Liver (tissue), 3 donors: ENCODE measurements around the gene BID.

Source experiments
- GABPA ChIP-seq, 2 donors: IDR thresholded peaks in 1 of 2; conservative IDR thresholded peaks in 1 of 2; 2 replicates each; pipeline ENCODE4 v1.6.1; 2016; ENCODE audit warnings: antibody characterized with exemption in 2 of 2, mild to moderate bottlenecking in 1 of 2, moderate library complexity in 1 of 2
- RAD21 ChIP-seq, 2 donors: IDR thresholded peaks; 2 replicates each; pipeline ENCODE4 v1.6.1; 2016; ENCODE audit warnings: antibody characterized with exemption in 2 of 2, mild to moderate bottlenecking in 2 of 2
- SP1 ChIP-seq: IDR thresholded peaks from 2 replicates; pipeline ENCODE4 v1.6.1; 2018; ENCODE audit warnings: antibody characterized with exemption, mild to moderate bottlenecking
- YY1 ChIP-seq: IDR thresholded peaks from 2 replicates; pipeline ENCODE4 v1.6.1; 2016; ENCODE audit warnings: antibody characterized with exemption, mild to moderate bottlenecking
- TF ChIP-seq, protein P1 (sequence below): fragments of 150-350 bp; IDR thresholded peaks from 2 replicates; pipeline ENCODE4 v1.5.1; 2017; ENCODE audit warnings: improper control_type of control experiment, low read depth, low read length; ENCODE audit not compliant: missing input control
- TF ChIP-seq, protein P2 (sequence below): IDR thresholded peaks from 2 replicates; pipeline ENCODE4 v1.6.1; 2016; ENCODE audit warnings: antibody characterized with exemption
- TF ChIP-seq, protein P3 (sequence below): IDR thresholded peaks from 2 replicates; pipeline ENCODE4 v1.6.1; 2016; ENCODE audit warnings: antibody characterized with exemption, mild to moderate bottlenecking
- TF ChIP-seq, protein P4 (sequence below): IDR thresholded peaks from 2 replicates; pipeline ENCODE4 v1.6.1; 2016; ENCODE audit warnings: antibody characterized with exemption
- donor health status: healthy.
- donor health status: healthy.

DNA sequence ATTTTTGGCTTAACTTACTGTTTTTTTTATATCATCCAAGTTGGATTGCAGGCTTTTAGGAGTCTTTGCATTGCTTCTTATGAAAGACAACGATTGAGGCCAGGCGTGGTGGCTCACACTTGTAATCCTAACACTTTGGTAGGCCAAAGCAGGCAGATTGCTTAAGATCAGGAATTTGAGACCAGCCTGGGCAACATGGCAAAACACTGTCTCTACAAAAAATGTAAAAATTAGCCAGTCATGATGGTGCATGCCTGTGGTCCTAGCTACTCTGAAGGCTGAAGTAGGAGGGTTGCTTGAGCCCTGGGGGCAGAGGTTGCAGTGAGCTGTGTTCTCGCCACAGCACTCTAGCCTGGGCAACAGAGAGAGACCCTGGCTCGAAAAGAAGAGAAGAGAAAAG, 56.6 kb downstream of the BID start:
- TF ChIP-seq, protein P1, sequence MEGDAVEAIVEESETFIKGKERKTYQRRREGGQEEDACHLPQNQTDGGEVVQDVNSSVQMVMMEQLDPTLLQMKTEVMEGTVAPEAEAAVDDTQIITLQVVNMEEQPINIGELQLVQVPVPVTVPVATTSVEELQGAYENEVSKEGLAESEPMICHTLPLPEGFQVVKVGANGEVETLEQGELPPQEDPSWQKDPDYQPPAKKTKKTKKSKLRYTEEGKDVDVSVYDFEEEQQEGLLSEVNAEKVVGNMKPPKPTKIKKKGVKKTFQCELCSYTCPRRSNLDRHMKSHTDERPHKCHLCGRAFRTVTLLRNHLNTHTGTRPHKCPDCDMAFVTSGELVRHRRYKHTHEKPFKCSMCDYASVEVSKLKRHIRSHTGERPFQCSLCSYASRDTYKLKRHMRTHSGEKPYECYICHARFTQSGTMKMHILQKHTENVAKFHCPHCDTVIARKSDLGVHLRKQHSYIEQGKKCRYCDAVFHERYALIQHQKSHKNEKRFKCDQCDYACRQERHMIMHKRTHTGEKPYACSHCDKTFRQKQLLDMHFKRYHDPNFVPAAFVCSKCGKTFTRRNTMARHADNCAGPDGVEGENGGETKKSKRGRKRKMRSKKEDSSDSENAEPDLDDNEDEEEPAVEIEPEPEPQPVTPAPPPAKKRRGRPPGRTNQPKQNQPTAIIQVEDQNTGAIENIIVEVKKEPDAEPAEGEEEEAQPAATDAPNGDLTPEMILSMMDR: no peak
- TF ChIP-seq, protein P2, sequence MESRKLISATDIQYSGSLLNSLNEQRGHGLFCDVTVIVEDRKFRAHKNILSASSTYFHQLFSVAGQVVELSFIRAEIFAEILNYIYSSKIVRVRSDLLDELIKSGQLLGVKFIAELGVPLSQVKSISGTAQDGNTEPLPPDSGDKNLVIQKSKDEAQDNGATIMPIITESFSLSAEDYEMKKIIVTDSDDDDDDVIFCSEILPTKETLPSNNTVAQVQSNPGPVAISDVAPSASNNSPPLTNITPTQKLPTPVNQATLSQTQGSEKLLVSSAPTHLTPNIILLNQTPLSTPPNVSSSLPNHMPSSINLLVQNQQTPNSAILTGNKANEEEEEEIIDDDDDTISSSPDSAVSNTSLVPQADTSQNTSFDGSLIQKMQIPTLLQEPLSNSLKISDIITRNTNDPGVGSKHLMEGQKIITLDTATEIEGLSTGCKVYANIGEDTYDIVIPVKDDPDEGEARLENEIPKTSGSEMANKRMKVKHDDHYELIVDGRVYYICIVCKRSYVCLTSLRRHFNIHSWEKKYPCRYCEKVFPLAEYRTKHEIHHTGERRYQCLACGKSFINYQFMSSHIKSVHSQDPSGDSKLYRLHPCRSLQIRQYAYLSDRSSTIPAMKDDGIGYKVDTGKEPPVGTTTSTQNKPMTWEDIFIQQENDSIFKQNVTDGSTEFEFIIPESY: no peak
- TF ChIP-seq, protein P3, sequence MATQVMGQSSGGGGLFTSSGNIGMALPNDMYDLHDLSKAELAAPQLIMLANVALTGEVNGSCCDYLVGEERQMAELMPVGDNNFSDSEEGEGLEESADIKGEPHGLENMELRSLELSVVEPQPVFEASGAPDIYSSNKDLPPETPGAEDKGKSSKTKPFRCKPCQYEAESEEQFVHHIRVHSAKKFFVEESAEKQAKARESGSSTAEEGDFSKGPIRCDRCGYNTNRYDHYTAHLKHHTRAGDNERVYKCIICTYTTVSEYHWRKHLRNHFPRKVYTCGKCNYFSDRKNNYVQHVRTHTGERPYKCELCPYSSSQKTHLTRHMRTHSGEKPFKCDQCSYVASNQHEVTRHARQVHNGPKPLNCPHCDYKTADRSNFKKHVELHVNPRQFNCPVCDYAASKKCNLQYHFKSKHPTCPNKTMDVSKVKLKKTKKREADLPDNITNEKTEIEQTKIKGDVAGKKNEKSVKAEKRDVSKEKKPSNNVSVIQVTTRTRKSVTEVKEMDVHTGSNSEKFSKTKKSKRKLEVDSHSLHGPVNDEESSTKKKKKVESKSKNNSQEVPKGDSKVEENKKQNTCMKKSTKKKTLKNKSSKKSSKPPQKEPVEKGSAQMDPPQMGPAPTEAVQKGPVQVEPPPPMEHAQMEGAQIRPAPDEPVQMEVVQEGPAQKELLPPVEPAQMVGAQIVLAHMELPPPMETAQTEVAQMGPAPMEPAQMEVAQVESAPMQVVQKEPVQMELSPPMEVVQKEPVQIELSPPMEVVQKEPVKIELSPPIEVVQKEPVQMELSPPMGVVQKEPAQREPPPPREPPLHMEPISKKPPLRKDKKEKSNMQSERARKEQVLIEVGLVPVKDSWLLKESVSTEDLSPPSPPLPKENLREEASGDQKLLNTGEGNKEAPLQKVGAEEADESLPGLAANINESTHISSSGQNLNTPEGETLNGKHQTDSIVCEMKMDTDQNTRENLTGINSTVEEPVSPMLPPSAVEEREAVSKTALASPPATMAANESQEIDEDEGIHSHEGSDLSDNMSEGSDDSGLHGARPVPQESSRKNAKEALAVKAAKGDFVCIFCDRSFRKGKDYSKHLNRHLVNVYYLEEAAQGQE: no peak
- TF ChIP-seq YY1 (no peak), SP1 (no peak), RAD21 (IDR thresholded peaks at IDR 0.05) (no peak), GABPA (IDR thresholded peaks at IDR 0.05 in 1 of 2, conservative IDR thresholded peaks at IDR 0.05 in 1 of 2) (no peak)
- TF ChIP-seq, protein P4, sequence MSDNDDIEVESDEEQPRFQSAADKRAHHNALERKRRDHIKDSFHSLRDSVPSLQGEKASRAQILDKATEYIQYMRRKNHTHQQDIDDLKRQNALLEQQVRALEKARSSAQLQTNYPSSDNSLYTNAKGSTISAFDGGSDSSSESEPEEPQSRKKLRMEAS: no peak
